Hepatocyte (in vitro differentiated cells): Measurements from ENCODE around the gene SLC4A7.

Experiments used
- CTCF ChIP-seq: fragments of 200-600 bp; sonication (generic); IDR thresholded peaks from 2 replicates; pipeline ENCODE4 v1.5.1; 2016; ENCODE audit warnings: antibody characterized with exemption, mild to moderate bottlenecking; ENCODE audit not compliant: poor library complexity
- EZH2 ChIP-seq: fragments of 200-600 bp; sonication (generic); IDR thresholded peaks from 2 replicates; pipeline ENCODE4 v1.6.1; 2016; ENCODE audit warnings: antibody characterized with exemption, mild to moderate bottlenecking, borderline replicate concordance

- TF ChIP-seq CTCF (no peak), EZH2 (no peak)
Observed at GRCh38 chr3:27488821-27489220, 4.6 kb upstream of the SLC4A7 start.
